ENCODE results near the gene VTI1A. TPM values are rescaled to one million over a fixed set of nuclear protein-coding genes. Genes with fewer than 3 reads are reported as not detected.

VTI1A gene
- total RNA-seq, 3 donors from 2014 or later (not counting 1 experiment from before 2014, with no cell fraction given): 62.6 to 77.6 (median 68.2) TPM

DNA sequence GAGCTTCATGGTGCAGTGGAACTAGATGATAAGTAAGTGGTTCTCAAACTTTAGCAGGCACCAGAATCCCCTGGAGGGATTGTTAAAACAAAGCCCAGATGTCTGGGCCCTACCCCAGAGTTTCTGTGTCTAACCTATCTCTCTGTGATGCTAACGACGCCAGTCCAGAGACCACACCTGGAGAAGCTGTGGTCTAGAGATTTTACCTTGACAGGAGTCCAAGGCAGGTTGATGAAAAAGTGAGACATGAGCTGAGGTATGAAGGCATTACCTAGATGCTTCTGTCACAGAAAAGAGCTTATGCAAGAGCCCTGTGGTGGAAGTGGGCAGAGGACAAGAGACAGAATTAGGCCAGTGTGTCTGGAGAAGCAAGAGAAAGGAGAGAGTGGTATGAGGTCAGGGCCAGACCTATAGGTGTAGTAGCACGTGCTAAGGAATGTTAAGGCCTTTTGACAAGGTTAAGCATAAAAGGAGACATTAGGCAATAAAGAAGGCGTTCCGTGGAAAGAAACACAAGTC lies 318.8 kb downstream of the VTI1A start:
- DNase-seq: no peak
- 97% methylated on average over 5 of the region's 5 CpGs for WGBS (ENCODE audit: insufficient coverage)

DNA sequence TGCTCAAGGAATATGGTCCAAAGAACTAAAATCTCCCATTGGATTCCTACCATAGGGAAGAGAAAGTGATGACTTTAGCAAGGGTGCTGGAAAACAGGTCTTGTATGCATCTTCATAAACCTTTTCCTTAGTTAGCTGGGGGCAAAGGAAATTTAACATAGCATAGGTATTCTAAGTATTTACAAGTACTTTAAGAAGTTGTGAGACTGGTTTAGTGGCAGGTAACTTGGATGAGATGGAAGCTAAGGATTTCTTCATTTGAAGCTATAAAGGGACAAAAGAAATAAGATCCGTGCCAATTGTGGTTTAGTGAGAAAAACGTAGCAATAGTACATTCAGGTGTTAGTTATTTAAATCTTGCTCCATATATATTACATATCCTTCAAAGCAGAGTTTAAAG lies 319.6 kb downstream of the VTI1A start:
- H3K27me3 Mint-ChIP-seq (ENCODE audit: low read depth in 2 of 2): no peaks in the 10 kb centered on the region
- no peak overlapping the region for H3K4me3 ChIP-seq (ENCODE audit: low read length)
- TF ChIP-seq CTCF (IDR thresholded peaks at IDR 0.05): no peak
- H3K36me3 ChIP-seq (ENCODE audit: control insufficient read depth, insufficient read depth, low read length): no peaks in the 10 kb centered on the region
- no peaks in the 10 kb centered on the region for H3K36me3 Mint-ChIP-seq
- H3K4me3 Mint-ChIP-seq: no peak overlapping the region
- peaks cover 0 to 5% of the 10 kb centered on the region in 2 donors for H3K4me1 Mint-ChIP-seq
- 100% methylated on average over 1 of the region's 2 CpGs for WGBS (ENCODE audit: insufficient coverage)
- no peak for DNase-seq
- intact Hi-C loops (cut with micrococcal nuclease): no loop called here
- H3K27ac Mint-ChIP-seq: no peak overlapping the region
- H3K27me3 ChIP-seq (ENCODE audit: control insufficient read depth, insufficient read depth, low read length): no peaks in the 10 kb centered on the region
- H3K9me3 ChIP-seq (ENCODE audit: control insufficient read depth, insufficient read depth, low read length): no peaks in the 10 kb centered on the region
- no peak for ATAC-seq
- H3K4me1 ChIP-seq (ENCODE audit: control insufficient read depth, insufficient read depth, low read length): no peaks in the 10 kb centered on the region
- H3K27ac ChIP-seq (ENCODE audit: low read length): no peak overlapping the region
- H3K9me3 Mint-ChIP-seq: no peaks in the 10 kb centered on the region

More for the DNA sequence above, 318.8 kb downstream of the VTI1A start:
- Histone ChIP-seq H3K4me1 (ENCODE audit: control insufficient read depth, insufficient read depth, low read length) (no peaks in the 10 kb centered on the region), H3K27ac (ENCODE audit: low read length) (no peak overlapping the region), H3K36me3 (ENCODE audit: control insufficient read depth, insufficient read depth, low read length) (no peaks in the 10 kb centered on the region), H3K9me3 (ENCODE audit: control insufficient read depth, insufficient read depth, low read length) (no peaks in the 10 kb centered on the region), H3K4me3 (ENCODE audit: low read length) (no peak overlapping the region), H3K27me3 (ENCODE audit: control insufficient read depth, insufficient read depth, low read length) (no peaks in the 10 kb centered on the region)
- Mint-ChIP-seq H3K4me1 (peaks cover 0 to 5% of the 10 kb centered on the region in 2 donors), H3K36me3 (no peaks in the 10 kb centered on the region), H3K27me3 (ENCODE audit: low read depth in 2 of 2) (no peaks in the 10 kb centered on the region), H3K4me3 (no peak overlapping the region), H3K27ac (no peak overlapping the region), H3K9me3 (no peaks in the 10 kb centered on the region)
- no peak for TF ChIP-seq CTCF (IDR thresholded peaks at IDR 0.05)
- ATAC-seq: no peak
- intact Hi-C loops (cut with micrococcal nuclease): no loop called here

DNA sequence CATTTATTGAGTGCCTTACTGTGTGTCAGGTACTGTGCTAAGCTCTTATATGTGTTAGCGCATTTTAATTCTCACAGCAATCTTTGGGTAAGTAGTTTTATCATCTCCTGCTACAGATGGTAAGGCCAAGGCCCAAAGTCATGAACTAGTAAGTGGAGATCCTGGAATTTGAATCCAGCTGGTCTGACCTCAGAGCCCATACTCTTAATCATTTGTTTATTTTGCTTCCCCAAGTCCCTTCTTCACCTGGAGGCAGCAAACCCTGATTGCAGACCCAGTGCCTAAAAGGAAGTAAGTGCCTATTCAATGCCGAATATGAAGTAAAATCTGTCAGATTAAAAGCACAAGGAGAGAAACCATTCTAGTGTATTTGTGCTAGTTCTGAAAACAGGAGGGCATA lies 320.1 kb downstream of the VTI1A start:
- Histone ChIP-seq H3K4me3 (ENCODE audit: low read length) (no peak overlapping the region), H3K36me3 (ENCODE audit: control insufficient read depth, insufficient read depth, low read length) (no peaks in the 10 kb centered on the region), H3K27me3 (ENCODE audit: control insufficient read depth, insufficient read depth, low read length) (no peaks in the 10 kb centered on the region), H3K9me3 (ENCODE audit: control insufficient read depth, insufficient read depth, low read length) (no peaks in the 10 kb centered on the region), H3K27ac (ENCODE audit: low read length) (no peak overlapping the region), H3K4me1 (ENCODE audit: control insufficient read depth, insufficient read depth, low read length) (no peaks in the 10 kb centered on the region)
- no peak for TF ChIP-seq CTCF (IDR thresholded peaks at IDR 0.05)
- H3K27ac Mint-ChIP-seq: no peak overlapping the region
- H3K27me3 Mint-ChIP-seq (ENCODE audit: low read depth in 2 of 2): no peaks in the 10 kb centered on the region
- no peaks in the 10 kb centered on the region for H3K36me3 Mint-ChIP-seq
- no peaks in the 10 kb centered on the region for H3K9me3 Mint-ChIP-seq
- no peak overlapping the region for H3K4me3 Mint-ChIP-seq
- 100% methylated on average over 2 of the region's 2 CpGs for WGBS (ENCODE audit: insufficient coverage)
- intact Hi-C loops (cut with micrococcal nuclease): no loop called here
- peaks cover 0 to 5% of the 10 kb centered on the region in 2 donors for H3K4me1 Mint-ChIP-seq
- ATAC-seq (no peak), DNase-seq (no peak)

GRCh38 chr10:112768121-112768520 lies 321.1 kb downstream of the VTI1A start:
- DNase-seq (no peak), ATAC-seq (no peak)
- H3K9me3 Mint-ChIP-seq: no peaks in the 10 kb centered on the region
- WGBS (ENCODE audit: insufficient coverage): 93% methylated on average over 7 of the region's 7 CpGs
- TF ChIP-seq CTCF (IDR thresholded peaks at IDR 0.05): no peak
- H3K27me3 ChIP-seq (ENCODE audit: control insufficient read depth, insufficient read depth, low read length): no peaks in the 10 kb centered on the region
- intact Hi-C loops (cut with micrococcal nuclease): no loop called here
- no peaks in the 10 kb centered on the region for H3K9me3 ChIP-seq (ENCODE audit: control insufficient read depth, insufficient read depth, low read length)
- H3K4me1 Mint-ChIP-seq: peaks cover 0 to 5% of the 10 kb centered on the region in 2 donors
- H3K4me1 ChIP-seq (ENCODE audit: control insufficient read depth, insufficient read depth, low read length): no peaks in the 10 kb centered on the region
- H3K27ac Mint-ChIP-seq: no peak overlapping the region
- no peak overlapping the region for H3K4me3 Mint-ChIP-seq
- H3K4me3 ChIP-seq (ENCODE audit: low read length): no peak overlapping the region
- H3K27ac ChIP-seq (ENCODE audit: low read length): no peak overlapping the region
- H3K36me3 ChIP-seq (ENCODE audit: control insufficient read depth, insufficient read depth, low read length): no peaks in the 10 kb centered on the region
- H3K27me3 Mint-ChIP-seq (ENCODE audit: low read depth in 2 of 2): no peaks in the 10 kb centered on the region
- no peaks in the 10 kb centered on the region for H3K36me3 Mint-ChIP-seq
